AG08396 (cell line): ENCODE measurements around the gene FBXW11.
"Not testable (repeated sequence)": the region's sequence is repeated elsewhere in the genome, so short reads cannot be mapped to it uniquely, and the experiment has no call there.

Source experiments
- DNase-seq: peaks from one replicate; pipeline ENCODE4 v3.0.0; 2012; ENCODE audit warnings: low spot score, mixed read lengths

Gene FBXW11

GRCh38 chr5:171953860-171954701 is 52.4 kb downstream of the FBXW11 start:
- DNase-seq, result peak; percentile 58

GRCh38 chr5:171952021-171952420 is 54.4 kb downstream of the FBXW11 start:
- no peak for DNase-seq

GRCh38 chr5:171951218-171951617 is 55.2 kb downstream of the FBXW11 start:
- no peak for DNase-seq

- no peak for DNase-seq
These were observed 60.2 kb downstream of the FBXW11 start for GRCh38 chr5:171946000-171946781.

- DNase-seq, result no peak
These were observed 61.0 kb downstream of the FBXW11 start for GRCh38 chr5:171945476-171945875.

- no peak for DNase-seq
These were observed 61.4 kb downstream of the FBXW11 start for GRCh38 chr5:171945066-171945465.

- not testable (repeated sequence) for DNase-seq
These were observed 64.3 kb downstream of the FBXW11 start for GRCh38 chr5:171942112-171942516.

GRCh38 chr5:171941675-171942074 is 64.8 kb downstream of the FBXW11 start:
- not testable (repeated sequence) for DNase-seq

GRCh38 chr5:171941275-171941674 is 65.2 kb downstream of the FBXW11 start:
- not testable (repeated sequence) for DNase-seq

- DNase-seq, result no peak
These were observed 66.5 kb downstream of the FBXW11 start for GRCh38 chr5:171939951-171940350.

- DNase-seq, result no peak
These were observed 68.1 kb downstream of the FBXW11 start for GRCh38 chr5:171938358-171938757.

GRCh38 chr5:171937351-171937750 is 69.1 kb downstream of the FBXW11 start:
- DNase-seq, result no peak

GRCh38 chr5:171934586-171934985 is 71.9 kb downstream of the FBXW11 start:
- DNase-seq, result no peak

GRCh38 chr5:171931163-171931562 is 75.3 kb downstream of the FBXW11 start:
- no peak for DNase-seq

GRCh38 chr5:171927345-171927941 is 79.0 kb downstream of the FBXW11 start:
- peak; percentile 17 for DNase-seq

GRCh38 chr5:171926311-171926710 is 80.1 kb downstream of the FBXW11 start:
- DNase-seq, result no peak

- DNase-seq, result no peak
These were observed 81.8 kb downstream of the FBXW11 start for GRCh38 chr5:171924493-171925122.

GRCh38 chr5:171920765-171921391 is 85.6 kb downstream of the FBXW11 start:
- DNase-seq, result no peak

- DNase-seq, result not testable (repeated sequence)
These were observed 90.7 kb downstream of the FBXW11 start for GRCh38 chr5:171915700-171916099.

GRCh38 chr5:171914726-171915338 is 91.6 kb downstream of the FBXW11 start:
- no peak for DNase-seq

GRCh38 chr5:171913987-171914273 is 92.5 kb downstream of the FBXW11 start:
- no peak for DNase-seq

GRCh38 chr5:171911152-171911551 is 95.3 kb downstream of the FBXW11 start:
- no peak for DNase-seq
